HCT116 (cell line): ENCODE results near the gene OR10H5.
"Not testable (repeated sequence)": the region's sequence is repeated elsewhere in the genome, so short reads cannot be mapped to it uniquely, and the experiment has no call there.

Experiments
- CTCF ChIP-seq, 3 experiments: fragments of 200-600 bp in 1 of 3; sonication (generic) in 1 of 3; IDR thresholded peaks in 2 of 3; conservative IDR thresholded peaks in 1 of 3; 2 replicates each; pipeline ENCODE4 v1.5.1; 2012 to 2017; ENCODE audit warnings: low read depth in 2 of 3, low read length in 2 of 3, antibody characterized with exemption in 1 of 3, borderline replicate concordance in 1 of 3, control low read depth in 1 of 3, mild to moderate bottlenecking in 1 of 3, mixed read lengths in 1 of 3, mixed run types in 1 of 3, moderate library complexity in 1 of 3; ENCODE audit not compliant: insufficient read depth in 1 of 3
- POLR2A ChIP-seq: IDR thresholded peaks from 2 replicates; pipeline ENCODE4 v1.7.0; 2011; ENCODE audit warnings: borderline replicate concordance; ENCODE audit not compliant: insufficient read depth, insufficient read length; ENCODE audit errors: extremely low read depth

- TF ChIP-seq CTCF (IDR thresholded peaks at IDR 0.05 in 2 of 3, conservative IDR thresholded peaks at IDR 0.05 in 1 of 3; ENCODE audit: borderline replicate concordance in 1 of 3, insufficient read depth in 1 of 3, low read depth in 2 of 3, low read length in 2 of 3); POLR2A: not testable (repeated sequence)
Observed at GRCh38 chr19:15774159-15774558, 13.3 kb upstream of the OR10H5 start.
